NCI-H524 treated with DMSO at 0.1 percent for 48 hours (cell line): ENCODE data around the gene TMX4.

ENCODE experiments used
- DNase-seq: peaks from one replicate; lab custom pipeline; 2025; lab: John Stamatoyannopoulos, UW

Gene TMX4

DNA sequence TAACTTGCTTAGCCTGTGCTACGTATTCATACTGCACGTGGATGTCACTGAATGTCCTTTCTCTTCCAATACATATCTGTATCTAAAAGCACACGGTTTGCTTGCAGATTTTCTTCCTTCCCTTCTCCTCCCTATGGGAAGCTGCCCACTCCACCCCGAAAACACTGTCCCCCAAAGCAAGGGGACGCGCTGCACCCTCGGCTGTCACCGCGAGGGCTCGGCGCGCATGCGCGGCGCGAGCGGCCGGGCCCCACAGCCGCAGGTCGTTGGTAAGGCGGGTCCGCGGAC, 659 bp downstream of the TMX4 start:
- DNase-seq: peak; percentile 19

DNA sequence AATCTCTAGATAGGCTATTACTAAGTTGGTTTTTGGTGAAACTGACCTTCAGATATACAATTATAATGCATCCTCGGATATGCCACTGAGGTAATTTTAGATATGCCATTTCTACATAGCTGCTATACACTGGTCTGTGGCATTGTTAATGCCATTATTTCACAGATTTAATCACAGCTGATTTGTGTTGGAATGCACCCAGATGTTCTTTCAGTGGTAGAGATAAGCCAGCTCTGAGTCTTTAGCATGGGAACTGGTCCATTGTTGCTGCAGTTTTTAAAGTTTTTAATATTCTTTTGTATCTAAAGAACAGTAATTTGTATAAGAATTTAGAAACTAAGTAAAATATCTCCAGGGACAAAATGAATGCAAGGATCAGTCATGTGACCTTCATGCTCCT, 6.8 kb downstream of the TMX4 start:
- no peak for DNase-seq

DNA sequence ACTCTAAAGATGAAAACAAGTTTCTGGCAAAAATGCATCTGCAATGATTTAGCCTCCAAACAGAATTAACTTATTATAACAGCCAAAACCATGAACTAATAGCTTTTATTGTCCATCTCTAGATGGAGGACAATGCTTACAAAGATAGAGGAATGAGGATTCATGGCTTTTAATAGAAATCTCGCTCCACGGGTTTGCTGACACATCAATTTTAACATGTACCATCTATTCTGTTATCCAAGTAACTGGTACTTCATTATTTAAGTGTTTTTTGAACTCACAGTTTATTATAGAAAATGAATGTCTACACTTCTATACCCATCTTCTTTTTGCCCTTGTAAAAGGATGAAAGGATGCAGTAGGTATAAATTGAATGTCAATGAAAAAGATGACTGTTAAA, 10.8 kb downstream of the TMX4 start:
- DNase-seq: no peak

DNA sequence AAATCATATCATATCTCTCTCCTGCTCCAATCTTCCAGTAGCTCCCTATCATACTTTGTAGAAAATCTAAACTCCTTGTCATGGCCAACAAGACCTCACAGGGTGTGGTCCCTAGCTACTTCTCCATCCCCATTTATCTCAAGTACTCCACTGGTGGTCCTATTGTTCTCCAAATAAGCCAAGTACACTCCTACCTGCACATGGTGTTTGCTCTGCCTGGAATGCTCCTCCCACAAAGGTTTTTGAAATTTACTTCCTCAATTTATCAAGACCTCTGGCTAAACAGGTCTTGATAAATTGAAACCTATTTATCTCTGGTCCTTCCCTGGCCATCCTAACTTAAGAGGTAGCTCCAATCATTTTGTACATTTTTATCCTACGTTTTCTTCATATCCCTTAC, 12.1 kb downstream of the TMX4 start:
- no peak for DNase-seq

DNA sequence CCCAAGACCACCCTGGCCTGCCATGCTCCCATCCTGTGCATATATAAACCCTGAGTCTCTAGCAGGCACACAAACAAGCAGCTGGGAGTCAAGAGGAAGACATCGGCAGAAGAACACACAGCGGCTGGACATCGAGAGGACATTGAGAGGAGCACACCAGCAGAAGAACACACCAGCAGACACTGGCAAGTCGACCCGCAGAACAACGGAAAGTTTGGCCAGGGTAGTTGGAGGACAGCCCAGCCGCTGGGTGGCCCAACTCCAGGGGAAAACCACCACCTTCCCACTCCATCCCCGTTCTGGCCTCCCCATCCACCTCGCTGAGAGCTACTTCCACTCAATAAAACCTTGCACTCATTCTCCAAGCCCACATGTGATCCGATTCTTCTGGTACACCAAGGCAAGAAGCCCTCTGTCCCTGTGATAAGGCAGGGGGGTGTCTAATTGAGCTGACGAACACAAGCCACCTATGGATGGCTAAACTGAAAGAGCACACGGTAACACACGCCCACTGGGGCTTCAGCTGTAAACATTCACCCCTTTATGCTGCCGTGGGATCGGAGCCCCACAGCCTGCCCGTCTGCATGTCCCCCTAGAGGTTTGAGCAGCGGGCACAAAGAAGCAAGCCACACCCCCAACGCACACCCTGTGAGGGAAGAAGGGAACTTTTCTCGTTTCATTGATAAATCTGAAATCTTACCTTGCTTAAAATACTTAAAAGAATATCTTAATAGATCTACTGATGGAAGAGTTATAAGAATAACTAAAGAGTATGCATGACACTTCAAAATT, 13.8 kb downstream of the TMX4 start:
- DNase-seq: no peak

DNA sequence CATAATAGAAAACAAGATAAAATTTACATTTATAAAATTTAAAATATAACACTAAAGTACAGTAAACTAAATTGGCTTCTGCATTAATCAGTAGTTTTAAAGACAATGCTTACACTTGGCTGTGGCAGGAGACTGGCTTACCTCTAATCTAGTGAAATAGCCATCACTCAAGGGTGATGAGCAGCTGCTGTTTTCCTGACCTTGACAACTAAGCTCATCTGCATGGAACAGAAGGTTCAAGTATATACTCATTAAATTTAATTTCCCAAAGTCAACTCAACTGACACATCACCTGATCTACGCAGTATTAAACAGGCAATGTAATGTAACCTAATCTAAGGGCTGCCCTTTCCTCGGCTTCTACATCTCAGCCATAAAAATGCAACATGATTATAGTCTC, 14.5 kb downstream of the TMX4 start:
- DNase-seq: peak; percentile 98

DNA sequence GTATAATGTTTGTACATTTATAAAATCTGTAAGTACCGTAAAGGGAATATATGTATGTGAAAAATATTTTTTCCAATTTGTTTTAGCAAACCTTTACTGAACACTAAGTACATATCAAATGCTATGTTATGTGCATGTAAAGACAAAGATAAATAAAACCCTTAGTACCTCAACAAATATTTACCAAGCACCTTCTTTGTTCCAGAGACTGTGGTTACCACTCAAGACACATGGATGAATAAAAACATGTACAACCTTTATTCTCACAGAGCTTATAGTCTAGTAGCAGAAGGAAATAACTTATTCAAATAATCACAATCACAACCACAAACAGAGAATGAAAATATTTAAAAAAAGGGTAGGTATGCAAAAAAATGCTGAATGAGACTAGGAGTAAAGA, 17.5 kb downstream of the TMX4 start:
- no peak for DNase-seq

DNA sequence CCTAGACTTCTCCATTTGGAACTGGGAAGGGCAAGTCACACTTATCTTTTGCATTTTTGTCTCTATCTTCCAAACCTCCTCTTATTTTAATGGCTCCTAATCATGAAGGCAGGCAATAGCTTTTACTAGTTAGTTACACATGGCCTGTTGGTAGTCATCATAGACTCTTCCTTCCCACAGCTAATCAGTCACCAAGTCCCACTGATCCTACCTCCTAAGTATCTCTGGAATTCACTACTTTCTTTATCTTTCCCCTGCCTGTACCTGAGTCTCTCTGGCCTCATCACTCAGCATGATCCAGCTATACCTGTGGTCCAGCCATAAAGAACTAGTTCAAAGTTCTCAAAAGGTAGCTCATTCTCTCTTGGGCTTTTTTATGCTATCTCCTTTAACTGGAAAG, 18.8 kb downstream of the TMX4 start:
- no peak for DNase-seq

DNA sequence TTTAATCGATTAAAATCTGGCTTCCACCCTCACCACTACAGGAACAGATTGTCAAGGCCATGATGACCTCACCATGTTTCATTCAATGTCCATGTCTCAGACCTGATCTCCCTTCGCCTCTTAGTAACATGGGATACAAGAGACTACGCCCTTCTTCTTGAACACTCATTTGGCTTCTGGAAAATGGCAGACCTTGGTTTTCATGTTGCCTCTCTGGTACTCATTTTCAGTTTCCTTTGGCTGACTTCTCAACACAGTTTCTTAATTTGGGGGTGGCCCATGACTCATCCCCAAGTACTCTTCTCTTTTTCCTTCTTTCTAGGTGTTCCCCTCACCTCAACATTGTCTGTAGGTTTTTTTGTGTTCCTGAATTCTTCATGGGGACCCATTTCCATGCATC, 22.7 kb downstream of the TMX4 start:
- DNase-seq: no peak

DNA sequence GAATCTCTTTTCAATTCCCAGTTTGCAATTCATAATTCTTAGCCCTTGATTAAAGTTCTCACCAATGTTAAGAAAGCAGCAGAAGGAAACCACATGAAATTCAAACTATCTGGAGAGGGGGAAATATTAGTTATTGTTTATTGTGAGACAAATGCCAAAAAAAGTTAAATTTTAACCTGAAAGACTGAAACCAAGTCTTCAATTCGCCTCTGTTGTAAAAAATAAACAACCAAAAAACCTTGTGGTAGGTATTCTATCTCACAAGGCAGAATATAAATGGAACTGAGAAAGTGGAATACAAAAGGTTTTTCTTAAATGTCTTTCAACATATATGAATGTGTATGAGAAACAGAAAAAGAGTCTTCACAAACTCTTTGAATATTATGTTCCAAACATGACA, 24.8 kb downstream of the TMX4 start:
- DNase-seq: no peak

DNA sequence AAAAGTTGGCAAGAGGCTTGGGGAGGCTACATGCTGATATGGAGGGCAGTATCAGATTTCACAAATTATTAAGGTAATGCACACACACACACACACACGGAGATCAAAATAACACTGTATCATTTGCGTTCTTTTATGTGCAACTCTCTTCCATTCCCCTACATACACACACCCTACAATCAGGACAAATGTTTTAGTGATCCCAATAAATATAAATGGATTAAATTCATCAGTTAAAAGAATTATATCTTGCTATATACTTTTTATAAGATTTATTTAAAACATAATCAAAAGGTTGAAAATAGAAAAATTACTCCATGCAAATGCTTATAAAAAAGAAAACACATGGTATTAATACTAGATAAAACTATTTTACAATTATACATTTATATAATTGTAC, 25.9 kb downstream of the TMX4 start:
- DNase-seq: no peak

DNA sequence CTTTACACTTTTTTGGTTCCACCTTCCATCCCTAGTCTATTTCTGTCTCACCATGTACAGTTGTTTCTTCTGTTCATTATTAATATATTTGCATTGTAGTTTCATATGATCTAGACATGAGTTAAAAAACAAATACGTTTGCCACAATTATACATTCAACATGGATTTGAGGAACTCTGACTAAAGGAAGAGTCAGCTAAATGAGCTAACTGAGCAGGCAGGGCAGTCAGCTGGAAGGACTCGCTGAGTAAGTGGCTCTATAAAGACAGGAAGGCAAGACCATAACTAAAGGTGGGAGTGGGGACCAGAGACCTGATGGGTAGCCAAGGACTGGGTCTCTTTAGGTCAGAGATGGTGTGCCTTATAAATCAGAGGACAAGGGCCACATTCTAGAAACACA, 26.3 kb downstream of the TMX4 start:
- DNase-seq: no peak

DNA sequence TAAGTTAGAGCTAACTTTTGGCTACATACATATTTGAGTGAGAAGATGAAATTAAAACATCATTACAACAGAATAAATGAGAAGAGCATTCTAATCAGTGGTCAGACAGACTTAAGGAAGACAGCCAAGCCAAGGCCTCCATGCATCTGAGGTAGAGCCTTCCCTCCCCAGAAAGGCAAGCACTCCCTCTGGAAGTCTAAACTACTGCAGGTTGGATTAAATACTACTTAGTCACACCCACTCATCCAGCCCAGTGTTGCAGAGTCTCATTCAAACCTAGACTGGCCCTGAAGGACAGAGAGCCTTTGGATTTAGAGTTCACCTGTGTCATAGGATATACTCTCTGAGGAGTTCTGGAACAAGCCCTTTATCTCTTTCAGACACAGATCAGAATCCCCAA, 29.2 kb downstream of the TMX4 start:
- DNase-seq: no peak

DNA sequence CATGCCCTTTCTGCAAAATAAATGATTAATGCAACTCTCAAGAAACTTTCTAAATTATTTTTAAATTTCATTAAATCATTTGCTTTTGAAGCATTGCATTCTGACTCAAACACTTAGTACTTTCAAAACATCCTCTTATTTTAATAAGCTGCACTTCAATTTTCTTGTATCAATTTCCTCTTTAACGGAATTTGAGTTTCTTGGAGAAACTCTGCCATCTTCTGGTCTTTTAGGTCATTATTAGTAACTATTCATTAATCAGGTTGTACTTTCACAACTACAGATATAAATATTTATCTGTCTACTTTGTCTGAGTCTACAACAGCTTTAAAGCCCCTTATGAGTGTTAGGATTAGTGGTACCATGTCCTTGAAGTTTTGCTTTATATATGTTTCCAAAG, 30.2 kb downstream of the TMX4 start:
- no peak for DNase-seq

DNA sequence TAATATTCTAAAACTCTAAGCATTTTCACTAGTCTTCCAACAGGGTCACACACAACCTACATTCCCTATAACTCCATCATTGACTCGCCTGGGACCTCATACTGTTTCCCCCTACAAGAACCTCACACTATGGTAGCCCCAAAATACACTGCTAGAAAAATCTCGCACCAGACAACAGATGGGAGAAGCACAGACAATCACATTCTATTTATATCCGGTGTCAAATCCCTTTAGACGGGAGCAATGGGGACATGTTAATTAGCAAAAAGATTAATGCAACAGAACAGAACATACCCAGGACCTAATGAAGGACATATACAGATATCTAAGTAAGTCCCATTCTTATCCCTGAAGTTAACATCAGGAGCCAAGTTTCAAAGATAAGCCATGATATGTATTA, 33.6 kb downstream of the TMX4 start:
- DNase-seq: no peak

DNA sequence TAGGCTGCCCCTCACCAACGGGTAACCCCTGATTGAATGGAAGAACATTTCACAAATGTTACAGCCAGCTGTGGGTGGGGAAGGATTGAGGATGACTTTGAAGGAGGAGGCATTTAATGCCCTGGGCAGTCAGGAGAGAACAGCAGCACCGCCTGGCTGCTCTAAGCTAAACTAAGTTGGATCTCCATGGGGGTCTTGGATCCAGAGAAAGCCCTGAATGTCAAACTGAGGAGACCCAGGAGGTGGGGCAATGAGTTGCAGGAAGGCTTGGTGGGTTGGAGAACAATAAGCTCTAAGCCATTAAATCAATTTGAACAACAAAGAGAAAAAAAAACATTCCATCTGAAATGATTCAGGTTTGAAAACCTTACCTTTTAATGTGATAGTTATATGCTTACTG, 35.4 kb downstream of the TMX4 start:
- no peak for DNase-seq

DNA sequence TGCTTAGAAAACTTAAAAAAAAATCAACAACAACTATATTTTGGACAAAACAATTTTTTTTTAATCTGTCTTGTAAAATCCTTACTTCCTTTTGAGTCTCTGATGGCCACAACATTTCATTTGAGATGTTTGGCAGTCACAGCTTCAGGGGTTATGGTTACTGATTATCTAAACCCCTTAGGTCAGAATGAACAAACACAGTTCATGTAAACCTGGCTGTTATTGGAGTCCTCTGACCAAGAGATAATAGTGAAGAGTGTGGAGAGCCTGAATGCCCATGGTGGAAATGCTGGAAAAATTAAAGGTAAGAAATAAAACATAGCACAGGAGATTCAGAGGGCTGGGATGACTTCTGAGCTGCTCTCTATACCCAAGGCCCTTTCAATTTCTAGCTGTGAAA, 38.2 kb downstream of the TMX4 start:
- DNase-seq: no peak

DNA sequence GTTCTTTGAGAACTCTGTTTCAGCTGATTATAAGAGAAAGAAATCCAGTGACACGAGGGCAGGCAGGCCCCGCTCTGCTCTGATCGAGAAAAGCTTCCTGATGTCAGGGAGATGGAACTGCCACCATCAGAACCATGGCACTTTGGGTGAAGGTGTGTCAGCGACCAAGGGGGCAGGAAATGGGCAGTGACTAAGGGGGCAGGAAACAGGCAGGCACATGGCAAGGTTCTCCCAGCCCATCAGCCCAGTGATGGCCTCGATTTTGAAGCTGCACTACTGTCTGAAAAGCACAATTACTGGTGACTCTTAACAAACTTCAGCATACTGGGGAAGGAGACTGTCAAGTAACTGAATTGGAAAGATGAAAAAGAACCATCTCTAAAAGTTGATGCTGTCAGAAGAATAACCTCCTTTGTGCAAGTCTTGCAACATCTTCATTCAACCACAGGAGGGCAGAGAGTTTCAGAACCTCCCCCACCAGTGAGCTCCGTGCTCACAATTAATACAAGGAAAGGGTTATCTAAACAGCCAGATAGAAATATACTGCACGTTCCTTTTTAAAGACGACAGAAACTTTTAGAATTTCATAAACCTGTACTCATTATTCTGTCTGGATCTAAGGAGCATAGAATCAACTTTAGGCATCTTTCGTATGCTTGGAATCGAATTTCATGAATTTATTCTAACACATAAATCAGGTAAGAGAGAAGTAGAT, 39.1 kb downstream of the TMX4 start:
- DNase-seq: no peak

DNA sequence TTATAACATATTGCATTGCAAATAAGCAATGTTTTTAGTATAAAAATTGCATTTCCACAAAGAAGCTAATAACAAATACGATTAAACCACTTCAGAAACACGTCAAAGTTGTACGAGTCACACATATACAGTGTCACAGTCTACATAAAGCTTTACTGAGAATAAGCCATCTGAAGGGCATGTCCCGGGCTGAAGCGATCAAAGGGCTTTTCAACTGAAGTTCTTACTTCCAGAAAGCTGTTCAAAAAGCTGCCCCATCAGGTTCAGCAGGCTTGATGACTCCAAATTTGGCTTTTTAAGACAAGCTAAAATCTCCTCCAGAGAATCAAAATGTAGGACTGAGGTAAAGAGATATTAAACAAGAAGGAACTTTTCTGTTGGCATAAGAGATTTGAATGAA, 41.9 kb downstream of the TMX4 start:
- DNase-seq: no peak

DNA sequence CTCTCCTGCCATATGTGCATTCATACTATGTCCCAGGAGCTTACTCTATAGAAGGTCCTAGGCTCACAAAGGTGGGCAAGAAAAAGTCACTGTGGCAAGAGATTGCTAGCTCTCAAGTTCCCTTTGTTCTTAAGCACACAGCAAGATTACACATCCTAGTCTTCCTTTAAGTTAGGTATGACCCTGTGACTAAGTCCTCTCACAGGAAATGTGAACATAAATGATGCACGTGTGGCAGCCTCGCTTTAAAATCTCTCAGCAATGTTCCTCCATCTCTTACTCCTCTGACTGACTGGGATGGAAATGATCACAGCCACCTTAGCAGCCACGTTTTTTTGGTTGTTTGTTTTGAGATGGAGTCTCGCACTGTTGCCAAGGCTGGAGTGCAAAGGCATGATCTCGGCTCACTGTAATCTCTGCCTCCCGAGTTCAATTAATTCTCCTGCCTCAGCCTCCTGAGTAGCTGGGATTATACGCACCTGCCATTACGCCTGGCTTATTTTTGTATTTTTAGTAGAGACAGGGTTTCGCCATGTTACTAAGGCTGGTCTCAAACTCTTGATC, 43.6 kb downstream of the TMX4 start:
- DNase-seq: no peak

DNA sequence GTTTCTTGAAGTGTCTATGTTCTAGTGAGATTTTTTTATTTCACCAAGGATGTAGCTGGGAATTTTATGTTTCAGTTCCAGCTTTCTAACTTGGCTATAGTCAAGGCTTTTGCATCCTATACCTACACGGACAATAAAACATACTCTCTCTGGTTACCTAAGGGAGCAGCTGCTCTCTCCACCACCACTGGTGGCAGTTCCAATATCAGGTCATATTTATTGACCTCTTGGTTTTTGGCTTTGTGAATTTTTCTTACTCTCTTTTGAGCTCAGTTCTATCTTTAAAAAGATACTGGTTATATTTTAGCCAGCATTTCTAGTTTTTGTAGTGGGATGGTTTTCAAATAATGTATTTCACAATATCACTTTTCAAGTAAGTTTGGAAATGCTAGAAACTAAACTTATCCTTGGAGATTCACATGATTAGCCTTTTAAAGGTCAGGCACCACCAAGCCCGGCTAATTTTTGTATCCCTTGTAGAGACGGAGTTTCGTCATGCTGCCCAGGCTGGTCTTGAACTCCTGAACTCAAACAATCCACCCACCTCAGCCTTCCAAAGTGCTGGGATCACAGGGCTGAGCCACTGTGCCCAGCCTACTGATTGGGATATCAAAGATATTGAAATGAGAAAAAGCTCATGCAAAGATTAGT, 44.7 kb downstream of the TMX4 start:
- no peak for DNase-seq

DNA sequence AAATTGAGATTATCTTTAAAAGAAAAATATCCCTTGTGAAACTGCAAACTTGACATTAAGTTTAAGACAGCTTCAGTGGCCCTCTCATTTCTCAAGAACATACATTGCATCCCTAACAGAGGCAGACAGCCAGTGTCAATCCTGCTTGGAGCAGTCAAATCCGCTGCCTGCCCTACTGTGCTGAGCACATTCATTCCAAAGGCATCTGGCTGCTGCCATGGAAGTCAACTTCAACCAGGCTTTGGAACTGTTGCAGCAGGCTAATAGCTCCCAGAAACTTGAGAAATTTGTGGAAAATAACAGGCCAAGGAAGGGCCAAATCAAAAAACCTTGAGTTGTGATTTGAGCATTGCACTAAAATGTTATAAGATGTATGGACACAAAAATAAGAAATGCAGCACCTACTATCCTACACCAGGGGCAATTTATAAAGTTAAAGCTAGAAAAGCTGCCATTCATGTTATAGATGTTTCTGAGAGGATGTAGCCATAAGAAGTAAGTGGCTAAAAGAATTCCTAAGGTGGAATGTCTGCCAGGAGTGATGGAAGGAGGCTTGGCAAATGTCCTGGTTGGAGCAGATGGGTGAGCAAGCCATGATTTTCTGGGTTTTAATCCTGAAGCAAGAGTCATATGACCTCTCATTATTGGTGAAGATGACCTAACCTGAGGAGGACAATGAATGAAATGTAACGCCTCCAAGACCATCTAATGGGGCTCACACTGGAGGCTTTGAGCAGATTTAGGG, 47.9 kb downstream of the TMX4 start:
- DNase-seq: no peak
